Uterus (tissue), 2 donors: ENCODE measurements around the gene IL23R.

ENCODE experiments used
- CTCF ChIP-seq, 4 experiments: fragments of 200-600 bp in 2 of 4; fragments of 450-650 bp in 2 of 4; sonication (generic) in 2 of 4; IDR thresholded peaks; one replicate each; pipeline ENCODE4 v1.5.1; 2016 to 2019; ENCODE audit warnings: antibody characterized with exemption in 4 of 4, mild to moderate bottlenecking in 2 of 4, moderate library complexity in 1 of 4
- POLR2A ChIP-seq, 2 donors: fragments of 450-650 bp; IDR thresholded peaks; one replicate each; pipeline ENCODE4 v1.6.1; 2016; ENCODE audit warnings: antibody characterized with exemption in 2 of 2, mild to moderate bottlenecking in 1 of 2, moderate library complexity in 1 of 2

- TF ChIP-seq POLR2A (IDR thresholded peaks at IDR 0.05) = no peak
- TF ChIP-seq CTCF (IDR thresholded peaks at IDR 0.05) = no peak
Observed at GRCh38 chr1:67213164-67213563, 46.9 kb downstream of the IL23R start.
